LoVo (cell line): ENCODE data around the gene ITGBL1.
A peak's percentile ranks its signal among the peaks of the same experiment; 100 is the strongest.

Experiments used
- DNase-seq: peaks from one replicate; pipeline ENCODE4 v3.0.0-alpha.2; 2016; ENCODE audit warnings: low spot score

The ITGBL1 gene

GRCh38 chr13:101451641-101452040, 834 bp upstream of the ITGBL1 start:
- no peak for DNase-seq

- no peak for DNase-seq
Measured at GRCh38 chr13:101453784-101454201, 1.3 kb downstream of the ITGBL1 start.

- no peak for DNase-seq
Measured at GRCh38 chr13:101454767-101455166, 2.3 kb downstream of the ITGBL1 start.

GRCh38 chr13:101455863-101456262, 3.4 kb downstream of the ITGBL1 start:
- DNase-seq, result peak; percentile 26

GRCh38 chr13:101457176-101457575, 4.7 kb downstream of the ITGBL1 start:
- DNase-seq, result no peak

GRCh38 chr13:101465877-101466276, 13.4 kb downstream of the ITGBL1 start:
- DNase-seq, result no peak

- DNase-seq, result no peak
Measured at GRCh38 chr13:101467415-101467814, 14.9 kb downstream of the ITGBL1 start.

- DNase-seq, result no peak
Measured at GRCh38 chr13:101473458-101473857, 21.0 kb downstream of the ITGBL1 start.

GRCh38 chr13:101474419-101474957, 22.0 kb downstream of the ITGBL1 start:
- DNase-seq, result no peak

GRCh38 chr13:101475536-101475935, 23.1 kb downstream of the ITGBL1 start:
- no peak for DNase-seq

GRCh38 chr13:101481421-101481820, 28.9 kb downstream of the ITGBL1 start:
- no peak for DNase-seq

GRCh38 chr13:101486708-101487437, 34.4 kb downstream of the ITGBL1 start:
- no peak for DNase-seq

GRCh38 chr13:101487438-101487830, 35.0 kb downstream of the ITGBL1 start:
- DNase-seq, result no peak

GRCh38 chr13:101488734-101489133, 36.3 kb downstream of the ITGBL1 start:
- no peak for DNase-seq

- no peak for DNase-seq
Measured at GRCh38 chr13:101489643-101490405, 37.3 kb downstream of the ITGBL1 start.

- DNase-seq, result no peak
Measured at GRCh38 chr13:101490406-101491015, 38.0 kb downstream of the ITGBL1 start.

GRCh38 chr13:101492251-101492910, 39.9 kb downstream of the ITGBL1 start:
- no peak for DNase-seq

- no peak for DNase-seq
Measured at GRCh38 chr13:101493541-101493940, 41.1 kb downstream of the ITGBL1 start.

- no peak for DNase-seq
Measured at GRCh38 chr13:101499406-101499805, 46.9 kb downstream of the ITGBL1 start.

GRCh38 chr13:101502618-101503017, 50.1 kb downstream of the ITGBL1 start:
- DNase-seq, result no peak

GRCh38 chr13:101511161-101511560, 58.7 kb downstream of the ITGBL1 start:
- no peak for DNase-seq

- no peak for DNase-seq
Measured at GRCh38 chr13:101511766-101512165, 59.3 kb downstream of the ITGBL1 start.
